Measurements from ENCODE around the gene GNG8.

GRCh38 chr19:46626446-46626845 lies 9.6 kb downstream of the GNG8 start:
- TF ChIP-seq TAF1 (IDR thresholded peaks at IDR 0.05; ENCODE audit: borderline replicate concordance, low read depth, low read length), result no peak
- TF ChIP-seq CTCF (IDR thresholded peaks at IDR 0.05), result no peak
